ENCODE data around the gene NDUFC1. TPM values are rescaled to one million over a fixed set of nuclear protein-coding genes. Genes with fewer than 3 reads are reported as not detected.

NDUFC1 gene
- total RNA-seq, 1 donor from 2014 or later = 18.7 TPM

DNA sequence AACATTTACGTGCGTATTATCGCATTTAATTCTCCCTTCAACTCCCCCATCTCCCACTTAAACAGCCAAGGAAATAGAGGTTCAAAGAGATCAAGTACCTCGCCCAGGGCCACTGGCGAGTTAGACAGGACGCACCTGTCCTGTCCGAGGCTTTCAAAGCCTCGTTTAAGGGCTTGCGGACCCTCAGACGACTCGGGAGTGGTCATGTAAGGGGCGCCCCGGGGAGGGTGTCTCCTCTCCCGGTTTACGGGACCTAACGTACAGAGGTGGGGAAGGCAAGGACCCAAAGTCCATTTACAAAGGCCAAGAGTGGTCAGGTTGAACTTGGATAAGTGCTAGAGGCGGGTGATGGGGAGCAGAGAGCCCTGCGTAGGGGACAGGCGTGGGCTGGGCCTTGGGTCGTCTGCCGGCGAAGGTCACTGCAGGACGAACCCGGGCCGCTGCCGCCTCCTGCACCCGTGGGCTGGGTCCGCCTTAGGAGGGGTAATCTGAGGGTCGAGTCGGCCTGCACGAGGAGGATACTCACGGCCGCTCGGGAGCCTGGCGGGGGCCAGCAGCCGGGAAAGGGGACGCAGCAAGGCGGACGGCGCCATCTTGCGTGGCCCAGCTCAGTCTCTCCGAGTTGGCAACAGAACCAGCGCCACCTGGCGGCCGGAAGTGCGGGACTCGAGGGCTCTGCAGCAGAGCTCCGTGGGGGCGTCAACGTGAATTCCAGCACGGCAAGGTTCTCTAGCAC lies 6.9 kb downstream of the NDUFC1 start:
- FAIRE-seq (no peak), DNase-seq (ENCODE audit: low read depth) (peak; percentile 81)
- Histone ChIP-seq H3K27me3 (ENCODE audit: control insufficient read depth, insufficient read depth, low read length) (no peaks in the 10 kb centered on the region), H3K36me3 (ENCODE audit: control insufficient read depth, insufficient read depth, low read length) (no peaks in the 10 kb centered on the region), H3K4me3 (ENCODE audit: low read depth, low read length) (peak overlapping the region; percentile 52)
- TF ChIP-seq, protein P1, sequence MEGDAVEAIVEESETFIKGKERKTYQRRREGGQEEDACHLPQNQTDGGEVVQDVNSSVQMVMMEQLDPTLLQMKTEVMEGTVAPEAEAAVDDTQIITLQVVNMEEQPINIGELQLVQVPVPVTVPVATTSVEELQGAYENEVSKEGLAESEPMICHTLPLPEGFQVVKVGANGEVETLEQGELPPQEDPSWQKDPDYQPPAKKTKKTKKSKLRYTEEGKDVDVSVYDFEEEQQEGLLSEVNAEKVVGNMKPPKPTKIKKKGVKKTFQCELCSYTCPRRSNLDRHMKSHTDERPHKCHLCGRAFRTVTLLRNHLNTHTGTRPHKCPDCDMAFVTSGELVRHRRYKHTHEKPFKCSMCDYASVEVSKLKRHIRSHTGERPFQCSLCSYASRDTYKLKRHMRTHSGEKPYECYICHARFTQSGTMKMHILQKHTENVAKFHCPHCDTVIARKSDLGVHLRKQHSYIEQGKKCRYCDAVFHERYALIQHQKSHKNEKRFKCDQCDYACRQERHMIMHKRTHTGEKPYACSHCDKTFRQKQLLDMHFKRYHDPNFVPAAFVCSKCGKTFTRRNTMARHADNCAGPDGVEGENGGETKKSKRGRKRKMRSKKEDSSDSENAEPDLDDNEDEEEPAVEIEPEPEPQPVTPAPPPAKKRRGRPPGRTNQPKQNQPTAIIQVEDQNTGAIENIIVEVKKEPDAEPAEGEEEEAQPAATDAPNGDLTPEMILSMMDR (IDR thresholded peaks at IDR 0.05; ENCODE audit: insufficient read depth, low read length, severe bottlenecking) = peak; percentile 99

DNA sequence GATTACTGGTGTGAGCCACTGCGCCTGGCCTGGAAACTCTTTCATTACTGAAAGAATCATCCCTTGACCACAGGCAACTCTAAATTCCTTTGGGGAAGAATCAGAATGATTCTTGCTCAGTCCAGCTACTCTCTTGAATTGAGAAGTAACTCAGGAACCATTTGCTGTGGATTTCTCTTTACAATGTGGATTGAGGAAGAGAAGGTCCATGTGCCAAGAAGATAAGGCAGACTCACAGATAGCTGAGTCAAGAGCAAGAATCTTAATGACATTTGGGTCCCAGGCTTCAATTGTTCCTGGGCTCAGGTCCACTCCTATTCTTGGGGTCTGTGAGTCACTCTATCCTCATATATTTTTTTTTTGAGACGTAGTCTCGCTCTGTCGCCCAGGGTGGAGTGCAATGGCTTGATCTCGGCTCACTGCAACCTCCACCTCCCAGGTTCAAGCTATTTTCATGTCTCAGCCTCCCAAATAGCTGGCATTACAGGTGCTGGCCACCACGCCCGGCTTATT lies 16.0 kb downstream of the NDUFC1 start:
- no peak overlapping the region for H3K4me3 ChIP-seq (ENCODE audit: low read depth, low read length)
- DNase-seq (ENCODE audit: low read depth) (no peak), FAIRE-seq (no peak)
- TF ChIP-seq, protein P1 (IDR thresholded peaks at IDR 0.05; ENCODE audit: insufficient read depth, low read length, severe bottlenecking) = no peak
- no peaks in the 10 kb centered on the region for H3K27me3 ChIP-seq (ENCODE audit: control insufficient read depth, insufficient read depth, low read length)
- H3K36me3 ChIP-seq (ENCODE audit: control insufficient read depth, insufficient read depth, low read length) = peaks cover 1% of the 10 kb centered on the region

DNA sequence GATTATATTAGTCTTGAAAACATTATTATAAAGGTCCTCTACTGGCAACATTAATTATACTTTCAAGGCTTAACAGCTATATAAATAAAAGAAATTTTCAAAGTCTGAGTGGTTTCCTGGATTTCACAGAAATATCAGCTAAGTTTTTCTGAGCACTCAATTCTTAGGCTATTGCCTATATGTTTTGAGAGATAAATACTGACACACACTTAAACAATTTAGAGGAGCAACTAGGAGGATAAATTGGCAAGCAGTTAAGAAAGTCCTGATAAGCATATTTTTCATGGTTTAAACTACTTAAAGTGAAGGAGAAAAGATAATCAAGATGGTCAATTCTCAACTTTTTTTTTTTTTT lies 19.6 kb downstream of the NDUFC1 start:
- Histone ChIP-seq H3K4me3 (ENCODE audit: low read depth, low read length) (no peak overlapping the region), H3K36me3 (ENCODE audit: control insufficient read depth, insufficient read depth, low read length) (no peaks in the 10 kb centered on the region), H3K27me3 (ENCODE audit: control insufficient read depth, insufficient read depth, low read length) (peaks cover 2% of the 10 kb centered on the region)
- TF ChIP-seq, protein P1 (IDR thresholded peaks at IDR 0.05; ENCODE audit: insufficient read depth, low read length, severe bottlenecking) = no peak
- FAIRE-seq (no peak), DNase-seq (ENCODE audit: low read depth) (no peak)

- TF ChIP-seq, protein P1 (IDR thresholded peaks at IDR 0.05; ENCODE audit: insufficient read depth, low read length, severe bottlenecking) = no peak
- Histone ChIP-seq H3K4me3 (ENCODE audit: low read depth, low read length) (no peak overlapping the region), H3K27me3 (ENCODE audit: control insufficient read depth, insufficient read depth, low read length) (peaks cover 2% of the 10 kb centered on the region), H3K36me3 (ENCODE audit: control insufficient read depth, insufficient read depth, low read length) (no peaks in the 10 kb centered on the region)
- DNase-seq (ENCODE audit: low read depth) (no peak), FAIRE-seq (no peak)
These were observed 20.1 kb downstream of the NDUFC1 start for GRCh38 chr4:139282065-139282720.

- FAIRE-seq = no peak
- no peaks in the 10 kb centered on the region for H3K36me3 ChIP-seq (ENCODE audit: control insufficient read depth, insufficient read depth, low read length)
- H3K4me3 ChIP-seq (ENCODE audit: low read depth, low read length) = peak within 1 kb of the TSS; percentile 31
- peaks cover 2% of the 10 kb centered on the region for H3K27me3 ChIP-seq (ENCODE audit: control insufficient read depth, insufficient read depth, low read length)
- DNase-seq (ENCODE audit: low read depth) = no peak
- TF ChIP-seq, protein P1 (IDR thresholded peaks at IDR 0.05; ENCODE audit: insufficient read depth, low read length, severe bottlenecking) = no peak
These were observed 22.3 kb downstream of the NDUFC1 start, which contains the start of gene MGARP for GRCh38 chr4:139279760-139280620. Gene MGARP, minus strand, starts transcription at chr4:139280225. Its CDS starts 67 bp downstream, at chr4:139280158.

Measured in bronchial epithelial cell (primary cell).